ENCODE data around the gene MARF1.

DNA sequence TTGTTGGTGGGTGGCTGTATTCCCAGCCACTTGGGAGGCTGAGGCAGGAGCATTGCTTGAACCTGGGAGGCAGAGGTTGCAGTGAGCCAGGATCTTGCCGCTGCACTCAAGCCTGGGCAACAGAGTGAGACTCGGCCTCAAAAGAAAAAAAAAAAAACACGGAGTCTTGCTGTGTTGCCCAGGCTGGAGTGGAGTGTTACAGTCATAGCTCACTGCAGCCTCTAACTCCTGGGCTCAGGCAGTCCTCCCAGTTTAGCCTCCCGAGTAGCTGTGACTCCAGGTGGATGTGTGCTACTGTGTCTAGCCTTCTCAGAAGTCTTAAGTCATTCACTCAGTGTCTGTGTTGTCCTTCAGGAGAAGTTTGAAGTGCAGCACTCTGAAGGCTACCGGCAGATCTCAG, 34.5 kb upstream of the MARF1 start:
- no peak for TF ChIP-seq CTCF (IDR thresholded peaks at IDR 0.05; ENCODE audit: low read depth, low read length)
- no peak for TF ChIP-seq POLR2A (IDR thresholded peaks at IDR 0.05; ENCODE audit: extremely low read depth, insufficient read length)
- TF ChIP-seq MAX (IDR thresholded peaks at IDR 0.05; ENCODE audit: low read depth, low read length): no peak
